Left ventricle myocardium inferior (tissue), 1 donor: ENCODE measurements around the gene MED15. TPM values are rescaled to one million over a fixed set of nuclear protein-coding genes. Genes with fewer than 3 reads are reported as not detected.

Experiments
- DNase-seq: peaks from one replicate; pipeline ENCODE4 v3.0.0-alpha.2; 2020
- H3K27ac ChIP-seq: fragments of 200-600 bp; replicated peaks from 2 replicates; pipeline ENCODE4 v1.8.0; 2021
- H3K27me3 ChIP-seq: fragments of 200-600 bp; 2 replicates; pipeline ENCODE4 v1.8.0; 2021; ENCODE audit warnings: low read depth
- H3K36me3 ChIP-seq: fragments of 200-600 bp; 2 replicates; pipeline ENCODE4 v1.8.0; 2021
- H3K4me1 ChIP-seq: fragments of 200-600 bp; 2 replicates; pipeline ENCODE4 v1.8.0; 2021
- H3K4me3 ChIP-seq: fragments of 200-600 bp; 2 replicates; pipeline ENCODE4 v1.8.0; 2021; ENCODE audit warnings: mild to moderate bottlenecking, moderate library complexity
- H3K9me3 ChIP-seq: fragments of 200-600 bp; replicated peaks from 2 replicates; pipeline ENCODE4 v1.8.0; 2021
- CTCF ChIP-seq: fragments of 200-600 bp; IDR thresholded peaks from 2 replicates; pipeline ENCODE4 v1.8.0; 2021; ENCODE audit warnings: antibody characterized with exemption, mild to moderate bottlenecking, borderline replicate concordance
- intact Hi-C: fragments of 100-400 bp; cut with micrococcal nuclease; formaldehyde crosslinking; loops from one replicate; pipeline ENCODE4 v1.11.0; 2022
- total RNA-seq: library from RNA; stranded (reverse); fragmentation: NEBNext Ultra II Directional; extraction: Animal tissue kit (Norgen Biotek cat#: 25700); gene quantifications from one replicate; pipeline ENCODE4 v1.2.1, GENCODE V29; 2021
- donor health status: DM: no; HTN: yes; CAD: no; lungs with severe emphysema.

The MED15 gene
- total RNA-seq, 1 donor from 2014 or later, result 40.3 TPM

DNA sequence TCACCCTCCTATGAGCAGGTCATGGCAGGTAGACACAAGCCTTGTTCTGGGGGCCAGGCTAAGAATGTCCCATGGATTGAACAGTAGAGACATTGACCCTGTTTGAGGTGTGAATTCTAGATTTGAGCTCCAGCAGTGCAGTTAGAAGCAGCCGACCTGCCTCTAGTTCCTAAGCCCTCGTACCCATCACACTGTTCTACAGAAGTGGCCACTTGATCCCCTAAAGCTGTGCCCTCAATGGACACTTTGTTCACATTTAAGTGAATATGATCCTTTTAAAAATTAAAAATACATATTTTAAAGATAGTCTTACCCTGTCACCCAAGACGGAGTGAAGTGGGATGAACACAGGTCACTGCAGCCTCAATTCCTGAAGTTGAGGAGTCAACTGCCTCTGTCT, 122.0 kb downstream of the MED15 start:
- H3K9me3 ChIP-seq, result no peaks in the 10 kb centered on the region
- H3K27me3 ChIP-seq, result peaks cover 23% of the 10 kb centered on the region
- intact Hi-C loops, result no loop called here
- DNase-seq, result no peak
- no peak for TF ChIP-seq CTCF
- H3K4me3 ChIP-seq, result no peak overlapping the region
- H3K36me3 ChIP-seq, result no peaks in the 10 kb centered on the region
- H3K4me1 ChIP-seq, result no peaks in the 10 kb centered on the region
- no peak overlapping the region for H3K27ac ChIP-seq

DNA sequence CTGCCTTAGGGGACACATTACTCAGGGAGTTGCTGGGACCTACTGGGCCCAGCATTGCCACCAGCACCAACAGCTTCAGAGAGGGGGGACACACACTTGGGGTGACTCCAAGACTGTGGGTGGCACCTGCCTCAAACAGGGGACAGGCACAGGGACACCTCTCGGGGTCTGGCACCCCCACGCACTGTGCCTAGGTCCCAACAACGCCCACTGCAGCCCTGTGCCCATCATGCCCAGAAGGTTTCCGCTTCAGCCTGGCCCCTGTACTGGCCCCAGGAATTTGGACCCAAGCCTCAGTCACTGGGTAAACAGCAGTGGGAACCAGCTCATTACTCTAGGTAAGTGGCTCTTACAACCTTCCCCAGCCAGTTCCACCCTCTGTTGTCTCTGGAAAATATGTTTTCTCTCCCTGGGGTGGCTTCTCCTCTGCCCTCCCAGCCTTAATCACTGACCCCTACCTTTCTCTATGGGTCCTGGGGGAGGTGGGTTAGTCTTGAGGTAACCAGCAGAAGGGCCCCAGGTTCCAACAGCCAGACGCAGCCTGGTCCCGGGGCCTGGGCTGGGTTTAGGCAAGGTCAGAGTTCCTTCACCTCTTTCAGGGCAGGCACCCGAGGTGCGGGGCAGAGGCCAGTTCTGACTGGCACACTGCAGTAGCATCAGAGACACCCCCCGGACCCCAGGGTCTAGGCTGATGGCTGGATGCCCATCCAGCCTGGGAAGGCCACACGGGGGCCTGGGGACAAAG, 123.6 kb downstream of the MED15 start:
- intact Hi-C loops, result no loop called here
- no peaks in the 10 kb centered on the region for H3K4me1 ChIP-seq
- H3K27me3 ChIP-seq, result peaks cover 40% of the 10 kb centered on the region
- no peaks in the 10 kb centered on the region for H3K9me3 ChIP-seq
- no peaks in the 10 kb centered on the region for H3K36me3 ChIP-seq
- no peak overlapping the region for H3K27ac ChIP-seq
- no peak overlapping the region for H3K4me3 ChIP-seq
- DNase-seq, result no peak
- TF ChIP-seq CTCF, result no peak

GRCh38 chr22:20632082-20632481, 124.7 kb downstream of the MED15 start:
- Histone ChIP-seq H3K27ac (no peak overlapping the region), H3K9me3 (no peaks in the 10 kb centered on the region), H3K4me3 (no peak overlapping the region), H3K36me3 (no peaks in the 10 kb centered on the region), H3K4me1 (no peaks in the 10 kb centered on the region), H3K27me3 (peaks cover 44% of the 10 kb centered on the region)
- no peak for TF ChIP-seq CTCF
- intact Hi-C loops, result no loop called here
- DNase-seq, result no peak

DNA sequence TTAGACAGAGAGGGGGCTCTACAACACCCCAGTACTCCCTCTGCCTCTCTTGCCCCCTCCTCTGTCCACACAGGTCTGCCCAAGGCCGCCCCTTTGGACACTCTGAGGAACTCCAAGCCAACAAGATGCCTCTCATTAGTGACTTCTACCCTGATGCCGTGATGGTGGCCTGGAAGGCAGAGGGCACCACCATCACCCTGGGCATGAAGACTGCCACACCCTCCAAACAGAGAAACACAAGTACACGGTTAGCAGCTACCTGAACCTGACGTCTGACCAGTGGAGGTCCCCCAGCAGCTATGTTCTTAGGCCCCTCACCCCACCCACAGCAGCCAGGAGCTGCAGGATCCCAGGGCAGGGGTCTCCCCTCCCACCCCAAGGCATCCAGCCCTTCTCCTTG, 125.1 kb downstream of the MED15 start:
- H3K27ac ChIP-seq, result no peak overlapping the region
- no peaks in the 10 kb centered on the region for H3K9me3 ChIP-seq
- intact Hi-C loops, result no loop called here
- H3K4me1 ChIP-seq, result no peaks in the 10 kb centered on the region
- peaks cover 45% of the 10 kb centered on the region for H3K27me3 ChIP-seq
- H3K4me3 ChIP-seq, result no peak overlapping the region
- TF ChIP-seq CTCF, result no peak
- no peak for DNase-seq
- H3K36me3 ChIP-seq, result no peaks in the 10 kb centered on the region

- Histone ChIP-seq H3K4me3 (no peak overlapping the region), H3K36me3 (no peaks in the 10 kb centered on the region), H3K27ac (no peak overlapping the region), H3K27me3 (peaks cover 59% of the 10 kb centered on the region), H3K4me1 (no peaks in the 10 kb centered on the region), H3K9me3 (peaks cover under 1% of the 10 kb centered on the region)
- TF ChIP-seq CTCF, result no peak
- DNase-seq, result no peak
- intact Hi-C loops, result no loop called here
Measured at GRCh38 chr22:20634560-20635226, 127.3 kb downstream of the MED15 start.
